Neuronal stem cell (in vitro differentiated cells): ENCODE data around the gene NDUFB1.

Experiments used
- DNase-seq: peaks from one replicate; pipeline ENCODE4 v3.0.0-alpha.2; 2013; ENCODE audit warnings: low spot score
- H2AFZ ChIP-seq: one replicate; pipeline ENCODE4 v1.6.1; 2013; ENCODE audit warnings: mild to moderate bottlenecking, low read length, inconsistent platforms
- H2AK5ac ChIP-seq: 2 replicates; pipeline ENCODE4 v1.6.1; 2013; ENCODE audit warnings: low read depth, mild to moderate bottlenecking, inconsistent platforms, low read length, moderate library complexity, mixed read lengths
- H2BK120ac ChIP-seq: 2 replicates; pipeline ENCODE4 v1.6.1; 2013; ENCODE audit warnings: low read depth, mild to moderate bottlenecking, inconsistent platforms, low read length, moderate library complexity, mixed read lengths
- H2BK12ac ChIP-seq: one replicate; pipeline ENCODE4 v1.6.1; 2013; ENCODE audit warnings: low read length, inconsistent platforms
- H2BK15ac ChIP-seq: 2 replicates; pipeline ENCODE4 v1.6.1; 2013; ENCODE audit warnings: mild to moderate bottlenecking, low read length, inconsistent platforms, mixed read lengths
- H2BK5ac ChIP-seq: one replicate; pipeline ENCODE4 v1.6.1; 2013; ENCODE audit warnings: inconsistent platforms, mild to moderate bottlenecking, low read length, moderate library complexity
- H3K14ac ChIP-seq: one replicate; pipeline ENCODE4 v1.6.1; 2013; ENCODE audit warnings: low read length, inconsistent platforms
- H3K18ac ChIP-seq: 2 replicates; pipeline ENCODE4 v1.6.1; 2013; ENCODE audit warnings: low read length, inconsistent platforms
- H3K23ac ChIP-seq: 2 replicates; pipeline ENCODE4 v1.6.1; 2013; ENCODE audit warnings: low read depth, mild to moderate bottlenecking, mixed read lengths, low read length, inconsistent platforms; ENCODE audit not compliant: poor library complexity
- H3K27ac ChIP-seq: replicated peaks from 3 replicates; pipeline ENCODE4 v1.5.1; 2013; ENCODE audit warnings: low read length, inconsistent platforms
- H3K27me3 ChIP-seq, 3 experiments: 2 replicates each; pipeline ENCODE4 v1.6.1; 2013; ENCODE audit warnings: low read length in 3 of 3, mild to moderate bottlenecking in 2 of 3, inconsistent platforms in 1 of 3, low read depth in 1 of 3, mixed read lengths in 1 of 3, moderate library complexity in 1 of 3; ENCODE audit not compliant: control insufficient read depth in 3 of 3, insufficient read depth in 3 of 3
- H3K36me3 ChIP-seq, 2 donors: replicated peaks in 1 of 2; 2 replicates each; pipeline ENCODE4 v1.6.1; 2013; ENCODE audit warnings: low read length in 2 of 2; ENCODE audit not compliant: control insufficient read depth in 2 of 2, insufficient read depth in 2 of 2
- H3K4ac ChIP-seq: 2 replicates; pipeline ENCODE4 v1.6.1; 2013; ENCODE audit warnings: inconsistent platforms, mild to moderate bottlenecking, low read length, moderate library complexity
- H3K4me1 ChIP-seq, 2 donors: 1 replicate in 1 of 2; 2 replicates in 1 of 2; pipeline ENCODE4 v1.6.1; 2013; ENCODE audit warnings: low read length in 2 of 2, low read depth in 1 of 2; ENCODE audit not compliant: control insufficient read depth in 2 of 2, insufficient read depth in 1 of 2
- H3K4me2 ChIP-seq: one replicate; pipeline ENCODE4 v1.6.1; 2013; ENCODE audit warnings: mild to moderate bottlenecking, low read length, inconsistent platforms; ENCODE audit not compliant: insufficient read depth, poor library complexity, severe bottlenecking
- H3K4me3 ChIP-seq, 2 donors: 2 replicates each; pipeline ENCODE4 v1.5.1; 2013; ENCODE audit warnings: low read length in 2 of 2, mild to moderate bottlenecking in 2 of 2, inconsistent platforms in 1 of 2, moderate library complexity in 1 of 2
- H3K79me1 ChIP-seq: one replicate; pipeline ENCODE4 v1.6.1; 2013; ENCODE audit warnings: low read depth, mild to moderate bottlenecking, inconsistent platforms, low read length, moderate library complexity
- H3K9ac ChIP-seq: one replicate; pipeline ENCODE4 v1.6.1; 2013; ENCODE audit warnings: mild to moderate bottlenecking, low read depth, low read length, inconsistent platforms; ENCODE audit not compliant: poor library complexity
- H3K9me3 ChIP-seq, 2 donors: replicated peaks in 1 of 2; 2 replicates each; pipeline versions ENCODE3 to v1.6.1; 2013; ENCODE audit warnings: low read length in 2 of 2, mild to moderate bottlenecking in 2 of 2, inconsistent platforms in 1 of 2, low read depth in 1 of 2, mixed read lengths in 1 of 2, moderate library complexity in 1 of 2; ENCODE audit not compliant: control insufficient read depth in 2 of 2, insufficient read depth in 1 of 2
- H4K8ac ChIP-seq: one replicate; pipeline ENCODE4 v1.6.1; 2013; ENCODE audit warnings: low read depth, mild to moderate bottlenecking, inconsistent platforms, low read length, moderate library complexity
- H4K91ac ChIP-seq: one replicate; pipeline ENCODE4 v1.6.1; 2013; ENCODE audit warnings: low read length, low read depth, mild to moderate bottlenecking, inconsistent platforms; ENCODE audit not compliant: poor library complexity
- WGBS, 2 donors: extraction: QIAGEN DNeasy Blood & Tissue Kit; methylation state at CpG; one replicate each; pipeline ENCODE4 v1.1.7; 2013; ENCODE audit warnings: missing lambda C conversion rate in 2 of 2, mixed read lengths in 1 of 2; ENCODE audit not compliant: insufficient read length in 2 of 2, insufficient replicate concordance in 1 of 2; ENCODE audit errors: extremely low coverage in 2 of 2; 5-methylcytosine and 5-hydroxymethylcytosine counted together

The NDUFB1 gene

GRCh38 chr14:92154283-92154942, 32.9 kb upstream of the NDUFB1 start:
- Histone ChIP-seq H3K27ac (no peak overlapping the region), H3K4me1 (no peaks in the 10 kb centered on the region), H4K91ac (no peak overlapping the region), H3K9ac (no peak overlapping the region), H2BK15ac (no peak overlapping the region), H2BK120ac (no peak overlapping the region), H3K27me3 (no peaks in the 10 kb centered on the region), H3K4me2 (no peak overlapping the region), H3K18ac (no peak overlapping the region), H3K23ac (no peak overlapping the region), H3K14ac (no peak overlapping the region), H2BK12ac (no peak overlapping the region), H3K79me1 (no peaks in the 10 kb centered on the region), H3K4me3 (no peak overlapping the region), H3K9me3 (no peaks in the 10 kb centered on the region), H3K36me3 (peaks cover 17 to 93% of the 10 kb centered on the region in 2 donors), H3K4ac (no peak overlapping the region), H4K8ac (no peak overlapping the region), H2AFZ (no peak overlapping the region), H2BK5ac (no peak overlapping the region), H2AK5ac (no peak overlapping the region)
- no CpG with 5 or more reads among the region's 3 CpGs for WGBS, 2 donors
- DNase-seq, result no peak

DNA sequence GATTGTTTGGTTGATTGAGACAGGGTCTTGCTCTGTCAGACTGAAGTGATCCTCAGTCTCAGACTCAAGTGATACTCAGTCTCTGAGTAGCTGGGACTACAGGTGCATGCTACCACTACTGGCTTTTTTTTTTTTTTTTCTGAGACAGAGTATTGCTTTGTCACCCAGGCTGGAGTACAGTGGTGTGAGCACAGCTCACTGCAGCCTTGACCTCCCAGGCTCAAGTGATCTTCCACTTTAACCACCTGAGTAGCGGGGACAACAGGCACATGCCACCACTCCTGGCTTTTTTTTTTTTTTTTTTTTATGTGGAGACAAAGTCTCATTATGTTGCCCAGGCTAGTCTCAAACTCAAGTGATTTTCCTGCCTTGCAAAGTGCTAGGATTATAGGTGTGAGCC, 32.1 kb upstream of the NDUFB1 start:
- Histone ChIP-seq H3K36me3 (peaks cover 17 to 93% of the 10 kb centered on the region in 2 donors), H3K4ac (no peak overlapping the region), H2AFZ (no peak overlapping the region), H3K14ac (no peak overlapping the region), H2BK5ac (no peak overlapping the region), H3K27ac (no peak overlapping the region), H3K4me1 (no peaks in the 10 kb centered on the region), H4K8ac (no peak overlapping the region), H3K9ac (no peak overlapping the region), H3K4me2 (no peak overlapping the region), H3K9me3 (no peaks in the 10 kb centered on the region), H3K18ac (no peak overlapping the region), H2BK120ac (no peak overlapping the region), H3K27me3 (no peaks in the 10 kb centered on the region), H2BK15ac (no peak overlapping the region), H2AK5ac (no peak overlapping the region), H3K23ac (no peak overlapping the region), H3K4me3 (no peak overlapping the region), H4K91ac (no peak overlapping the region), H2BK12ac (no peak overlapping the region), H3K79me1 (no peaks in the 10 kb centered on the region)
- WGBS, 2 donors, result no CpG with 5 or more reads among the region's 1 CpG
- no peak for DNase-seq

DNA sequence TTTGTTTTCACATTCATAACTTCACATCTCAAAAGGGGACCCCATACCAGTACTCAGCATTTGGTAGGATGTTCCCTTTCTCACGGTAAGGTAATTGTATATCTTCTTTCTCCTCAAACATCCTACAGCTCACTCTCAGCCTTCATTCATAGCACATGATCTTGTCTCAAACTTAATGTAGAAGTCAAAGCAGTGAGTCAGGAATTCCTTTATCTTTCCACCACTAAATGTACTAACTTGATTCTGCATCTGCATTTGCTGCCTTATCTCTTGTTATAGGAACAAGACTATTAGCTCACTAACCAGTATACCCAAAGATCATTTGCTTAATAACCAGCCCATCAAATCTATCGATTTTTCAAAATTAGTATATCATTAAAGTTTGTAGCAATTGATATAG, 23.2 kb upstream of the NDUFB1 start:
- H3K14ac ChIP-seq, result no peak overlapping the region
- no peak for DNase-seq
- H3K4ac ChIP-seq, result no peak overlapping the region
- no peak overlapping the region for H4K91ac ChIP-seq
- H2BK12ac ChIP-seq, result no peak overlapping the region
- no CpG with 5 or more reads among the region's 2 CpGs for WGBS, 2 donors
- H3K79me1 ChIP-seq, result no peaks in the 10 kb centered on the region
- H3K27ac ChIP-seq, result no peak overlapping the region
- no peak overlapping the region for H3K4me3 ChIP-seq
- no peak overlapping the region for H3K23ac ChIP-seq
- H3K36me3 ChIP-seq, result peaks cover 28 to 96% of the 10 kb centered on the region in 2 donors
- H3K4me2 ChIP-seq, result no peak overlapping the region
- no peak overlapping the region for H2AK5ac ChIP-seq
- no peak overlapping the region for H4K8ac ChIP-seq
- no peaks in the 10 kb centered on the region for H3K9me3 ChIP-seq
- H2BK15ac ChIP-seq, result no peak overlapping the region
- no peaks in the 10 kb centered on the region for H3K4me1 ChIP-seq
- H3K9ac ChIP-seq, result no peak overlapping the region
- no peak overlapping the region for H2BK120ac ChIP-seq
- H3K27me3 ChIP-seq, result no peaks in the 10 kb centered on the region
- H2BK5ac ChIP-seq, result no peak overlapping the region
- no peak overlapping the region for H2AFZ ChIP-seq
- H3K18ac ChIP-seq, result no peak overlapping the region

- H3K4me2 ChIP-seq, result no peak overlapping the region
- H3K4me3 ChIP-seq, result no peak overlapping the region
- H3K4ac ChIP-seq, result no peak overlapping the region
- no peaks in the 10 kb centered on the region for H3K79me1 ChIP-seq
- no peak overlapping the region for H3K9ac ChIP-seq
- H3K23ac ChIP-seq, result no peak overlapping the region
- H3K14ac ChIP-seq, result no peak overlapping the region
- H3K4me1 ChIP-seq, result no peaks in the 10 kb centered on the region
- no peak overlapping the region for H4K8ac ChIP-seq
- H2BK15ac ChIP-seq, result no peak overlapping the region
- H3K36me3 ChIP-seq, result peaks cover 26 to 95% of the 10 kb centered on the region in 2 donors
- no peak overlapping the region for H2AFZ ChIP-seq
- no peak overlapping the region for H4K91ac ChIP-seq
- DNase-seq, result no peak
- H3K27me3 ChIP-seq, result no peaks in the 10 kb centered on the region
- no peaks in the 10 kb centered on the region for H3K9me3 ChIP-seq
- no peak overlapping the region for H2BK120ac ChIP-seq
- no peak overlapping the region for H2BK12ac ChIP-seq
- no peak overlapping the region for H2AK5ac ChIP-seq
- H2BK5ac ChIP-seq, result no peak overlapping the region
- WGBS, 2 donors, result no CpG with 5 or more reads among the region's 3 CpGs
- H3K27ac ChIP-seq, result no peak overlapping the region
- H3K18ac ChIP-seq, result no peak overlapping the region
These were observed 22.5 kb upstream of the NDUFB1 start for GRCh38 chr14:92143962-92144361.
